NK-92 (cell line): ENCODE data around the gene PLS3.
"Not testable (repeated sequence)": the region's sequence is repeated elsewhere in the genome, so short reads cannot be mapped to it uniquely, and the experiment has no call there.

Source experiments
- DNase-seq: peaks from one replicate; lab custom pipeline; 2025; ENCODE audit not compliant: unreplicated experiment; lab: John Stamatoyannopoulos, UW

PLS3 gene, protein sequence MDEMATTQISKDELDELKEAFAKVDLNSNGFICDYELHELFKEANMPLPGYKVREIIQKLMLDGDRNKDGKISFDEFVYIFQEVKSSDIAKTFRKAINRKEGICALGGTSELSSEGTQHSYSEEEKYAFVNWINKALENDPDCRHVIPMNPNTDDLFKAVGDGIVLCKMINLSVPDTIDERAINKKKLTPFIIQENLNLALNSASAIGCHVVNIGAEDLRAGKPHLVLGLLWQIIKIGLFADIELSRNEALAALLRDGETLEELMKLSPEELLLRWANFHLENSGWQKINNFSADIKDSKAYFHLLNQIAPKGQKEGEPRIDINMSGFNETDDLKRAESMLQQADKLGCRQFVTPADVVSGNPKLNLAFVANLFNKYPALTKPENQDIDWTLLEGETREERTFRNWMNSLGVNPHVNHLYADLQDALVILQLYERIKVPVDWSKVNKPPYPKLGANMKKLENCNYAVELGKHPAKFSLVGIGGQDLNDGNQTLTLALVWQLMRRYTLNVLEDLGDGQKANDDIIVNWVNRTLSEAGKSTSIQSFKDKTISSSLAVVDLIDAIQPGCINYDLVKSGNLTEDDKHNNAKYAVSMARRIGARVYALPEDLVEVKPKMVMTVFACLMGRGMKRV

DNA sequence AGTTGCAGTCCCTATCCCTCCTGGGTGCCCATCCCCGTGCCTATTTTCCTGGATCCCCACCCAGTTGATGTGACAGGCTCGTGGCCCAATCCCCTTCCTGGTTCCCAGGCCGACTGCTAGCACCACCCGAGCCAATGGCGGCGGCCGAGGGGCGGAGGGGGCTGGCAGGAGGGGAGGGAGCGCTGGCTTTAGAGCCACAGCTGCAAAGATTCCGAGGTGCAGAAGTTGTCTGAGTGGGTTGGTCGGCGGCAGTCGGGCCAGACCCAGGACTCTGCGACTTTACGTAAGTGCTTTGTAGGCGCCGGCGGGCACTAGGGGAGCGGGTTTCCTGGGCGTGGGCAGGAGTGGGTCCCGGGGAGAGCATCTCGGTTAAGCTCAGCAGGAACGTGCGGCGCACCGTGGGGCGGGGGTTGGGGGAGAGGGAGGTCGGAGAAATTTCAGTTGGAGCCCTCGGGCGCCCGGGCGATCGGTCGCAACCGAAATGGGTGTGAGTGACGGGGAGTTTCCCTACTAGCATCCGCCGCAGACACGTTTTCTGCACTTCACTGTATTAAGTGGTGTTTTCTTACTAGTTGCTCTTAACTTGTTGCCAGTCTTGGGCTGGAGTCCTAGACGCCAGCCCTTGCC is at the start of gene PLS3:
Gene PLS3 (plus strand): TSS at position 197 of the 627 bp plus-strand sequence. CDS start 49,077 bp downstream, outside the sequence.
- DNase-seq = no peak

DNA sequence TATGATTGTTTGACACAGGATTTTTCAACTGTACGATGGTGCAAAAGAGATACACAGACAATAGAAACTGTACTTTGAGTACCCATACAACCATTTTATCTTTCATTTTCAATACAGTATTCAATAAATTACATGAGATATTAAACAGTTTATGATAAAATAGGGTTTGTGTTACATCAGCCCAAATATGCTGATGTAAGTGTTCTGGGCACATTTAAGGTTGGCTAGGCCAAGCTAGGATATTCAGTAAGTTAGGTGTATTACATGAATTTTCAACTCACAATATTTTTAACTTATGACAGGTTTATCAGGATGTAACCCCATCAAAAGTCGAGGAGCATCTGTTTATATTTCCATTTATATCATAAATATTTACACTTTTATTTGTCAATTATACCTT is 42.9 kb upstream of the PLS3 start:
- no peak for DNase-seq

- DNase-seq = no peak
Measured at GRCh38 chrX:115521741-115522140, 39.2 kb upstream of the PLS3 start.

- no peak for DNase-seq
Measured at GRCh38 chrX:115522952-115523351, 38.0 kb upstream of the PLS3 start.

DNA sequence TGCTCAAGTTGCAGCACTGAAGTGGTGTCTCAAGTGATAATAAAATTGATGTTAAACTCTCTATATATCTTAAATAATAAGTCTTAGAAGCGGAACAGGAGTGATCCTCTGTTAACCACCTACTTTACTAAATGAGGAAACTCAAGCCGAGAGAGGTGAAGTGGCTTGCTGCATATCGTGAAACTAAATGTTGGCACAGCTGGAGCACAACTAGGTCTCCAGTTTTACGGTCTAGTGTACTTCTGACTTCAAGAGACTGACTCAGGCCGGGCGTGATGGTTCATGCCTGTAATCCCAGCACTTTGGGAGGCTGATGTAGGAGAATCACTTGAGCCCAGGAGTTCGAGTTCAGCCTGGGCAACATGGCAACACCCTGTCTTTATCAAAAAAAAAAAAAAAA is 35.5 kb upstream of the PLS3 start:
- no peak for DNase-seq

DNA sequence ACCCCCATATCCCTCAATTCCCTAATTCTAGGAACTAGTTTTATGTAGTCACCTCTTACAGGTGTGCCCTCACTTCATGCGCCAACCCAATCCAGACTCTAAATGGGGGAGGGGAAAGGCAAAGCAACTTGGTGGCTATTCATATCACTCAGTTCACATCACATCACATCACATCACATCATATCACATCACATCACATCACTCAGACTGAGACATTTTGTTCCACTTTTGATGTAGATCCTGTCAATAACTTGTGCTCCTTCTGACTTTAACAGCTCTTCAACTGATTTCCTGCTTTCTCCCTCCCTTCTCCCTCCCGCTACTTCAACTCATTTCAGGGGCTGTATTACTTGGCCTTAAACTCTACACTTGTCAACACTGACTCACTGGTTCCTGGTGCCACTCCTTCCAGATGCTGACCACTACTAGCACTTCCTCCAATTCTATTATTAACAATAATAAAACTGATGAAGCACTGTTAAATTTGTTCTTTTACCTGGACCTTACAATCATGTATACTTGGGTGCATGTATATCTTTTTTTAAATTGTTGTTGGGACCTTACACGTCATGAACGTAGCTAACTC is 29.1 kb upstream of the PLS3 start:
- DNase-seq = no peak

DNA sequence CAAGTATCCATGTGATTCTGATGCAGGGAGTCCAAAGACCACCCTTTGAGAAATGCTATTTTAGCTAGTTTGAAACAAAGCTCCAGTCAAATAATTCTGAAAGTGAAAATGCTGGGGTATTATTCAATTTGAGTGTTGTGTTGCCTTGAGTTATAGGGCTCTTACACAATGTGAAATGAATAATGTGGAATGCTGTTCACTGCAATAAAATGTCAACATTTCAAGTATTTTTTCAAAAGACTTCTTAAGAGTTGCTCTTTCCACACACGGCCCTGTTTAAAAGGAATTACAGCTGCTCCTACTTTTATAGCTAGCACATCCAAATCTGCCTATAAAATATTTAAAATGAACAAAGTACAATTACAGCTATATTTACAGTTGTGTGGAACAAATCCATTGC is 27.5 kb upstream of the PLS3 start:
- no peak for DNase-seq

DNA sequence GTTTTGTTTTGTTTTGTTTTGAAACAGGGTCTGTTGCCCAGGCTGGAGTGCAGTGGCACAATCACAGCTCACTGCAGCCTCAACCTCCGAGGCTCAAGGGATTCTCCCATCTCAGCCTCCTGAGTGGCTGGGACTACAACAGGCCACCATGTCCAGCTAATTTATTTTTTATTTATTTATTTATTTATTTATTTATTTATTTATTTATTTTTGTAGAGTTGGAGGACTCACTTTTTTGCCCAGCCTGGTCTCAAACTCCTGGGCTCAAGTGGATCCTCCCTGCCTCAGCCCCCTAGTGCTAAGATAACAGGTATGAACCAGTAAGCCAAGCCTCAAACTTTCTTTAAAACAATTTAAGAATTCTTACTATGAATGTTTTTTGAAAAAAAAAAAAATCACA is 26.6 kb upstream of the PLS3 start:
- DNase-seq = no peak

- no peak for DNase-seq
Measured at GRCh38 chrX:115535421-115535820, 25.6 kb upstream of the PLS3 start.

DNA sequence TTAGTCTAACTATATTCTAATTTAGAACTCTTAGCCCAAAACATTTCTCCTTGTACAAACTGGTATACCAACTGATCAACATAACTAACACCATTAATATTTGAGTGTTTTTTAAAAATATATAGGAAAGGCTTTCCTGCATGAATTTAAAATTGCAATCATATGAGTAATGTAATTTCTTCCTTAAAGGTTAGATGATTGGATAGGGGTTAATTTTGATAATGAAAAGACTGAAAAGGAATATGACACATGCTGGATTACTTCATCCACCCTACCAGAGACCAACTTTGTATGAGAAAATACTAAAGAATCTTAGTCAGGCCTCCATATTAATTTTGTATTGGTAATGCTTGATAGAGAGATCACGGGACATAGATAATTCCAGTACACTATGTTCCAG is 25.1 kb upstream of the PLS3 start:
- no peak for DNase-seq

GRCh38 chrX:115539841-115540240 is 21.1 kb upstream of the PLS3 start:
- no peak for DNase-seq

GRCh38 chrX:115541045-115541444 is 19.9 kb upstream of the PLS3 start:
- not testable (repeated sequence) for DNase-seq

GRCh38 chrX:115547448-115547847 is 13.5 kb upstream of the PLS3 start:
- no peak for DNase-seq

DNA sequence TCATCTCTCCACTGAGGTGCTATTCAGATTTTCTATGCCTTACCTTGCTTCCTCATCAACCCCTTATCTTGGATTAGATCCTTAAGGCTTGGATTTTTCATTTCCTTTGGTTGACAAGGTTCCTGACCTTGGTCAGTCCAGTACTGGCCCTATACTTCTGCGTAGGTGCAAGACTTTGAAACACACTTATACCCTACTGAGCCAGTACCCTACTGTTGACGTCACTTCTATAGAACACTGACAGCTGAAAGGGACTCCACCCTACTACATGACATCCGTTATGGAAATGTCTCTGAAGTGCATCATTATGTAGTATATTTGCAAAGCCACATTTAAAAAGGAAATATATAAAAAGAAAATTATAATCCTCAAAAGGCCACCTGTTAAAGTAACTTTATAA is 12.0 kb upstream of the PLS3 start:
- no peak for DNase-seq

DNA sequence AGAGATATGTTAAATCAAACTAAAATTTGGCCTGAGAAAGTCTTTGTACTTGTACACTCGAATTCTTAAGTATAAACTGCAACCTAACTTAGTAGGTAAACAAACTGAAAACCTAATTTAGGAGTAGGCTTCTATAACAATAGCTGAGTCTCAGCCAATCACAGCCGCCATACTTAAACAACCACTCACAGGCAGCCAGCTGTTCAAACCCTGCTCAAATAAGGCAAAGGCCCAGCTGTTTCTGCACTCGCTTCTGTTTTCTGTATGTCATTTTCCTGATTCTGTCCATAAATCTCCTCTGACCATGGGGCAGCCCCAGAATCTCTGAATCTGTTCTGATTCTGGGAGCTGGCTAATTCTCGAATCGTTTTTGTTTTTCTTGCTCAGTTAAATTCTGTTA is 7.8 kb upstream of the PLS3 start:
- no peak for DNase-seq

GRCh38 chrX:115559672-115560071 is 1.3 kb upstream of the PLS3 start:
- no peak for DNase-seq

- no peak for DNase-seq
Measured at GRCh38 chrX:115560211-115560977, 580 bp upstream of the PLS3 start.

DNA sequence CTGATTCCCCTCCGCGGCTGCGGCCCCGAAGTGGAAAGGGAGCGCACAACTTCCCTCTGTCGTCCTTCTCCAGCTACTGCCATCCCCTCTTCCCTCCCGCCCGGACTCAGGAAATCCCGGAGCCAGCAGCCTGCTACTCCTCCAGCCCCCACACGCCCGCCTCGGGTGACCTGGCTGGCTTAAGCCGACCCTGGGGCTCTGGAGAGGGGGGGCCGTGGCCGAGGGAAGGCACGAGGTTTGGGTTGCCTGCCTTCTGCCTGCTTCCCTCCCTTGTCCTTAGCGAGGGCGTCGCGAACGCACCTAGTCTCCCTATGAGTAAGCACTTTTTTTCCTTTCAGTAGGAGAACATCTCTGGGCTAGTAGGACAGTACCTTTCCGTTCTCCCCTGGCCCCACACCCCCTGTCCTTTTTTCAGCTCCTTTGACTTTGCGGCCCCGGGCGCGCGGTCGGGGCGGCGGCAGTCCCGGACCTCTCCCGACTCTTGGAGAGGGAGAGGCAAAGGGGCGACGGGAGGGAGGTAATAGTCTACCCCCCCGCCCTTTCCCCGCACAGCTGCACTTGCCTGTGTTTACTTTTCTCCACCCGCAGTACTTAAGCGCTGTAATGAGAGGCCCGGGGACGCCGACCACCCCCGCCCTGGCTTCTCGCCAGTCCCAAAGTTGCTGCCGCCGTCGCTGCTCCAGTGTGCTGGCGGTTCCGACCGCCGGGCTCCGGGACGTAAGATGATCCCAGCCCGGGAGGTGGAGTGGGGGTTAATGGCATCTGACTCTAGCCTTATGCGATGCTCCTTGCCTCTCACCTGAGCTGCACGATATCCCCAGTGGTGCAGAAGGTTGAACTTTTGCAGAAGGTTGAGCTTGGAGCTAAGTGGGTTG is 868 bp downstream of the PLS3 start:
- no peak for DNase-seq

DNA sequence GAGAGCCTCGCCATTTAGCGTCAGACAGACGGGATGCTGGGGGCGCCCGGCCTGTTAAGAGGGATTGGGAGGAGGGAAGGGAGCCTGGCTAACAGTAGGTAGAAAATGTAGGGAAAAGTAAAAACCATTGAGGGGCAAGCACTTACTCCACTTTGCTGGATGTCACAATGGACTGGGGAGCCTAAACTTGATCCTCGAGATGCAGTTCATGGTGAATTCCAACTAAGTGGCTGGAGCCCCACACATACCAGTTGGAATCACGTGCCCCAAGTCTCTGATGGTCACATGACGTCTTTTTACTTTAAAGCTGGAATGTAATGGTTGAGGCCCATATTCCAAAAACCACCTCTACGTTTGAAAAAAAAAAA is 1.5 kb downstream of the PLS3 start:
- DNase-seq = no peak

DNA sequence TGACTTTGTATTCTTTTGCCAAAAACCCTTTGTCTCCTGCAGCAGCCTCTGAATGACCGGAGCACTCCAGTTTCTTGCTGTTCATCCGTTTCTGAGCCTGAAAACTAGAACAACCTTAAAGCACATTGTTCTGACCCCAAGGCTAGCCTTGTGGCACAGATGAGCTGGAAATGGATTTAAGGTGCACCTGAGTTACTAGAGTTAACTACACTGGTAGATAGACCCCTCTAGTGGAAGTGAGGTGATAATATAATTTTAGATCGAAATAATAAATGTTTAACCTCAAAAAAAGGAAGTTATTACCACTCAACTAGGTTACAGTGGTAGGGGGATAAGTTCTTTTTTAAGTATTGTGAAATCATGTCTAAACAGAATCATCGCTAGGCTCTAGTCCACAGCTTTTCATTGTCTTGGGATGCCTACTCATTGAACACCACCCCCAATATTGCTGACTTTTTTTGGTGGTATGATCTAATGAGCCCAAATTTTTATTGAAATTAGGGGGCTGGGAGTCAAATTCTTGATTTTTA is 2.7 kb downstream of the PLS3 start:
- DNase-seq = no peak
